GM12873 (cell line): ENCODE data around the gene IGSF22.

ENCODE experiments used
- CTCF ChIP-seq: IDR thresholded peaks from 2 replicates; pipeline ENCODE4 v1.5.1; 2012; ENCODE audit warnings: low read depth, mild to moderate bottlenecking, moderate library complexity, low read length, control low read depth; ENCODE audit not compliant: insufficient read depth; ENCODE audit errors: missing control alignments

Gene IGSF22

GRCh38 chr11:18731949-18732821, 6.2 kb upstream of the IGSF22 start:
- TF ChIP-seq CTCF, result peak; percentile 97

DNA sequence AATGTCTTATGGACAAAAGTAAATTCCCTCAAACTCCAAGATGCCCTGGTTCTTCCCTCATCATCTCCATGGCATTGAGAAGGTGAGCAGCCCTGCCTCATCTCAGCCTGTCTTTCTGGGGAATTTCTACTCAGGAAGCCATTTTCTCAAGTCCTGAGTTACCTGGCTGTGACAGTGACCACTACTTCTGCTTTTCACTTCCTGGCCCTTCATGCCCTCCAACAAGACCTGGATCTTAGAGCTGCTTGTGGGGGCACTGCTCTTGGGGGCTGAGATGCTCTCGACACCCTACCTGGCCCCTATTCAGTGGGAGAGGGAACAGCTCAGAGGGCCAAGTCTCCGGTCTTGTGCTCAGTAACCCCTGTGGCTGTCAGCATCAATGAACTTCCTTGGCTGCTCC, 5.5 kb upstream of the IGSF22 start:
- no peak for TF ChIP-seq CTCF

- no peak for TF ChIP-seq CTCF
Measured at GRCh38 chr11:18730020-18730419, 4.0 kb upstream of the IGSF22 start.

DNA sequence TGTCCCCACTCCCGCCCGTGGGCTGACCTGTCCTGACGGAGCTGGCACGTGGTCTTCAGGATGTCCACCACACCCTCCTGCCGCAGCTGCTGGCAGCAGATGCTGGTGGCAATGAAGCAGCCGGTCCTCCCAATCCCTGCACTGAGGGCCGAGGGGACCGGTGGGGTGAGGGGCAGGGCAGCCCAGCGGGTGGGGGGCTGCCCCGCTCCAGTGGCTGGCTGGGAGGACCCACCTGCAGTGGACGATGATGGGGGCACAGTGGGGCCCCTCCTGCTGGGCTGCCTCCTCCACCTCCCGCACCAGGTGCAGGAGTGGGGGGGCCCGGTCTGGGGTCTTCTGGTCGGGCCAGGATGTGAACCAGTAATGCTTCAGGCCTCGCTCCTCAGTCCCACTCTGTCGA, 3.4 kb upstream of the IGSF22 start:
- no peak for TF ChIP-seq CTCF

- TF ChIP-seq CTCF, result no peak
Measured at GRCh38 chr11:18728658-18729057, 2.7 kb upstream of the IGSF22 start.

GRCh38 chr11:18727479-18728236, 1.7 kb upstream of the IGSF22 start:
- TF ChIP-seq CTCF, result peak; percentile 96

DNA sequence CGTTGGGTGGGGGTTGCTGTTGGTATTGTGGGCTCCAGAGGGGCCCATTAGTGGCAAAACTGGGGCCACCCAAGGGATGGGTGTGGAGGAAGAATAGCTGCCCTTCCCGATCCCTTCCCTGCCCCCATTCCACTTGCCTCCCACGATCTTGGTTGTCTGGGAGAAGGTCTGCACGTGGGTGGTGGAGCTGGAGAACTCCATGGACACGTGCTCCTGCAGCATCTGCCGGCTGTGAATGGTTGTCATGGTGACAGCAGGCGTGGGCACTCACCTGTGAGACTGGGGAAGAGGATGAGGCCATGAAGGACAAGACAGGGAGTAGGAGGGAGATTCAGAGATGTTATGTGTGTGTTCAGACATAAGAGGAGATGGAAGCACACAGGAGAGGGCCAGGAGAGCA, 2.0 kb downstream of the IGSF22 start:
- no peak for TF ChIP-seq CTCF
